Glutamatergic neuron (in vitro differentiated cells): ENCODE data around the gene LNP1. TPM values are rescaled to one million over a fixed set of nuclear protein-coding genes. Genes with fewer than 3 reads are reported as not detected.

Experiments used
- DNase-seq: peaks from one replicate; pipeline ENCODE4 v3.0.0; 2022
- H3K27ac Mint-ChIP-seq: one replicate; pipeline ENCODE4 v1.8.0; 2020; ENCODE audit warnings: mild to moderate bottlenecking, mixed read lengths, inconsistent platforms; ENCODE audit not compliant: unreplicated experiment
- H3K27me3 Mint-ChIP-seq: one replicate; pipeline ENCODE4 v1.8.0; 2020; ENCODE audit warnings: mild to moderate bottlenecking, moderate library complexity, mixed read lengths, inconsistent platforms; ENCODE audit not compliant: unreplicated experiment
- H3K36me3 Mint-ChIP-seq: one replicate; pipeline ENCODE4 v1.8.0; 2020; ENCODE audit warnings: mild to moderate bottlenecking, mixed read lengths, inconsistent platforms; ENCODE audit not compliant: unreplicated experiment
- H3K4me1 Mint-ChIP-seq: one replicate; pipeline ENCODE4 v1.8.0; 2020; ENCODE audit warnings: mild to moderate bottlenecking, low read depth, mixed read lengths, inconsistent platforms; ENCODE audit not compliant: unreplicated experiment
- H3K4me3 Mint-ChIP-seq: one replicate; pipeline ENCODE4 v1.8.0; 2020; ENCODE audit warnings: mild to moderate bottlenecking, mixed read lengths, inconsistent platforms; ENCODE audit not compliant: unreplicated experiment
- H3K9me3 Mint-ChIP-seq: one replicate; pipeline ENCODE4 v1.8.0; 2020; ENCODE audit warnings: mild to moderate bottlenecking, moderate library complexity, mixed read lengths, inconsistent platforms; ENCODE audit not compliant: unreplicated experiment
- CTCF ChIP-seq: fragments of 200-600 bp; sonication (generic); IDR thresholded peaks from one replicate; pipeline ENCODE4 v1.5.0; 2021; ENCODE audit not compliant: partially characterized antibody, unreplicated experiment
- total RNA-seq: library from RNA; stranded (reverse); fragmentation: NEBNext Ultra II Directional; extraction: Animal tissue kit (Norgen Biotek cat#: 25700); gene quantifications from one replicate; pipeline ENCODE4 v1.2.1, GENCODE V29; 2021; ENCODE audit not compliant: unreplicated experiment

Gene LNP1
- total RNA-seq, 1 donor from 2014 or later, result 2.0 TPM

GRCh38 chr3:100457811-100458210 lies 56.5 kb downstream of the LNP1 start:
- Mint-ChIP-seq H3K27me3 (no peaks in the 10 kb centered on the region), H3K27ac (no peak overlapping the region)

GRCh38 chr3:100458814-100459213 lies 57.5 kb downstream of the LNP1 start:
- Mint-ChIP-seq H3K27me3 (no peaks in the 10 kb centered on the region), H3K9me3 (no peaks in the 10 kb centered on the region), H3K27ac (no peak overlapping the region), H3K4me1 (peaks cover 7% of the 10 kb centered on the region), H3K4me3 (no peak overlapping the region), H3K36me3 (no peaks in the 10 kb centered on the region)
- DNase-seq, result no peak
- TF ChIP-seq CTCF, result no peak

More at GRCh38 chr3:100457811-100458210, 56.5 kb downstream of the LNP1 start:
- H3K36me3 Mint-ChIP-seq, result no peaks in the 10 kb centered on the region
- H3K4me1 Mint-ChIP-seq, result peaks cover 7% of the 10 kb centered on the region
- TF ChIP-seq CTCF, result no peak
- DNase-seq, result no peak
- no peaks in the 10 kb centered on the region for H3K9me3 Mint-ChIP-seq
- H3K4me3 Mint-ChIP-seq, result no peak overlapping the region

GRCh38 chr3:100463002-100463401 lies 61.7 kb downstream of the LNP1 start:
- Mint-ChIP-seq H3K27me3 (no peaks in the 10 kb centered on the region), H3K27ac (no peak overlapping the region), H3K36me3 (no peaks in the 10 kb centered on the region), H3K4me1 (no peaks in the 10 kb centered on the region), H3K9me3 (no peaks in the 10 kb centered on the region), H3K4me3 (no peak overlapping the region)
- no peak for DNase-seq
- TF ChIP-seq CTCF, result peak; percentile 78

GRCh38 chr3:100463646-100464155 lies 62.4 kb downstream of the LNP1 start:
- Mint-ChIP-seq H3K27ac (no peak overlapping the region), H3K4me3 (no peak overlapping the region), H3K36me3 (peaks cover 2% of the 10 kb centered on the region), H3K9me3 (no peaks in the 10 kb centered on the region), H3K27me3 (no peaks in the 10 kb centered on the region), H3K4me1 (no peaks in the 10 kb centered on the region)
- no peak for DNase-seq
- no peak for TF ChIP-seq CTCF

GRCh38 chr3:100465892-100466777 lies 64.8 kb downstream of the LNP1 start:
- no peaks in the 10 kb centered on the region for H3K4me1 Mint-ChIP-seq
- peaks cover 17% of the 10 kb centered on the region for H3K36me3 Mint-ChIP-seq
- H3K27me3 Mint-ChIP-seq, result no peaks in the 10 kb centered on the region
- no peak for DNase-seq
- no peak overlapping the region for H3K27ac Mint-ChIP-seq
- peaks cover 10% of the 10 kb centered on the region for H3K9me3 Mint-ChIP-seq
- TF ChIP-seq CTCF, result no peak
- no peak overlapping the region for H3K4me3 Mint-ChIP-seq
